ENCODE results near the gene JPH3.

GRCh38 chr16:87684711-87685404 is 82.5 kb downstream of the JPH3 start:
- TF ChIP-seq ZBTB21 (CRISPR knock-in tag; IDR thresholded peaks at IDR 0.05; ENCODE audit: borderline replicate concordance): no peak
- no peak for TF ChIP-seq E2F1 (CRISPR knock-in tag; IDR thresholded peaks at IDR 0.05)
- no peak for TF ChIP-seq MAX (CRISPR knock-in tag; IDR thresholded peaks at IDR 0.05)
- TF ChIP-seq ZNF232 (CRISPR knock-in tag; IDR thresholded peaks at IDR 0.05): no peak
- TF ChIP-seq ZNF121 (CRISPR knock-in tag; IDR thresholded peaks at IDR 0.05): no peak
- no peak for TF ChIP-seq CTCF (IDR thresholded peaks at IDR 0.05)
- no peak for TF ChIP-seq E2F5 (CRISPR knock-in tag; IDR thresholded peaks at IDR 0.05)
- no peak for TF ChIP-seq CREB1 (CRISPR knock-in tag; IDR thresholded peaks at IDR 0.05)
- no peak for TF ChIP-seq TP53 (CRISPR knock-in tag; IDR thresholded peaks at IDR 0.05)
